Liver (tissue), 9 donors: ENCODE measurements around the gene SSRP1. TPM values are rescaled to one million over a fixed set of nuclear protein-coding genes. Genes with fewer than 3 reads are reported as not detected.

Experiments
- DNase-seq: peaks from one replicate; pipeline ENCODE4 v3.0.0-alpha.2; 2017; ENCODE audit warnings: low spot score
- H3K27ac ChIP-seq, 2 donors: one replicate each; pipeline ENCODE4 v1.7.0; 2013; ENCODE audit warnings: inconsistent platforms in 2 of 2, low read length in 2 of 2, control low read depth in 1 of 2, low read depth in 1 of 2, mild to moderate bottlenecking in 1 of 2
- H3K27me3 ChIP-seq, 4 donors: one replicate each; pipeline versions ENCODE4 v1.6.1 to v1.7.0; 2013; ENCODE audit warnings: low read length in 3 of 4, inconsistent platforms in 1 of 4, mild to moderate bottlenecking in 1 of 4, moderate library complexity in 1 of 4; ENCODE audit not compliant: control insufficient read depth in 4 of 4, insufficient read depth in 4 of 4
- H3K36me3 ChIP-seq, 4 donors: one replicate each; pipeline versions ENCODE4 v1.6.1 to v1.7.0; 2013; ENCODE audit warnings: low read length in 3 of 4, mild to moderate bottlenecking in 3 of 4, low read depth in 1 of 4, moderate library complexity in 1 of 4; ENCODE audit not compliant: control insufficient read depth in 4 of 4, insufficient read depth in 3 of 4
- H3K4me1 ChIP-seq, 4 donors: one replicate each; pipeline versions ENCODE4 v1.6.1 to v1.7.0; 2013; ENCODE audit warnings: low read length in 3 of 4, mild to moderate bottlenecking in 3 of 4, moderate library complexity in 1 of 4; ENCODE audit not compliant: control insufficient read depth in 4 of 4, insufficient read depth in 4 of 4
- H3K4me3 ChIP-seq, 3 donors: one replicate each; pipeline versions ENCODE4 v1.6.1 to v1.7.0; 2013; ENCODE audit warnings: low read length in 3 of 3, control low read depth in 1 of 3, low read depth in 1 of 3, mild to moderate bottlenecking in 1 of 3
- H3K9ac ChIP-seq, 2 donors: one replicate each; pipeline ENCODE4 v1.7.0; 2013; ENCODE audit warnings: low read length in 2 of 2, mild to moderate bottlenecking in 2 of 2, moderate library complexity in 2 of 2, control low read depth in 1 of 2, low read depth in 1 of 2
- H3K9me3 ChIP-seq, 4 donors: one replicate each; pipeline versions ENCODE4 v1.6.1 to v1.7.0; 2013; ENCODE audit warnings: low read length in 3 of 4; ENCODE audit not compliant: control insufficient read depth in 4 of 4
- ATF3 ChIP-seq: IDR thresholded peaks from 2 replicates; pipeline ENCODE4 v1.6.1; 2016; ENCODE audit warnings: antibody characterized with exemption
- CTCF ChIP-seq: fragments of 150-350 bp; IDR thresholded peaks from 2 replicates; pipeline ENCODE4 v1.5.1; 2017; ENCODE audit warnings: improper control_type of control experiment, low read depth, low read length; ENCODE audit not compliant: missing input control
- EGR1 ChIP-seq, 2 donors: IDR thresholded peaks; 2 replicates each; pipeline ENCODE4 v1.6.1; 2016 to 2018; ENCODE audit warnings: antibody characterized with exemption in 2 of 2, low read depth in 2 of 2
- FOXA1 ChIP-seq: IDR thresholded peaks from 2 replicates; pipeline ENCODE4 v1.6.1; 2016; ENCODE audit warnings: antibody characterized with exemption
- FOXA2 ChIP-seq: IDR thresholded peaks from 2 replicates; pipeline ENCODE4 v1.6.1; 2016; ENCODE audit warnings: antibody characterized with exemption
- GABPA ChIP-seq, 2 donors: IDR thresholded peaks in 1 of 2; conservative IDR thresholded peaks in 1 of 2; 2 replicates each; pipeline ENCODE4 v1.6.1; 2016; ENCODE audit warnings: antibody characterized with exemption in 2 of 2, mild to moderate bottlenecking in 1 of 2, moderate library complexity in 1 of 2
- HNF4A ChIP-seq, 2 donors: conservative IDR thresholded peaks; 2 replicates each; pipeline ENCODE4 v1.6.1; 2016; ENCODE audit warnings: antibody characterized with exemption in 2 of 2, mild to moderate bottlenecking in 2 of 2
- HNF4G ChIP-seq: IDR thresholded peaks from 2 replicates; pipeline ENCODE4 v1.6.1; 2016; ENCODE audit warnings: antibody characterized with exemption
- MAX ChIP-seq: IDR thresholded peaks from 2 replicates; pipeline ENCODE4 v1.6.1; 2016; ENCODE audit warnings: antibody characterized with exemption
- NR2F2 ChIP-seq: IDR thresholded peaks from 2 replicates; pipeline ENCODE4 v1.6.1; 2016; ENCODE audit warnings: antibody characterized with exemption
- RAD21 ChIP-seq, 2 donors: IDR thresholded peaks; 2 replicates each; pipeline ENCODE4 v1.6.1; 2016; ENCODE audit warnings: antibody characterized with exemption in 2 of 2, mild to moderate bottlenecking in 2 of 2
- REST ChIP-seq: IDR thresholded peaks from 2 replicates; pipeline ENCODE4 v1.6.1; 2016; ENCODE audit warnings: antibody characterized with exemption, mild to moderate bottlenecking
- RXRA ChIP-seq, 2 donors: IDR thresholded peaks; 2 replicates each; pipeline ENCODE4 v1.6.1; 2017 to 2018; ENCODE audit warnings: antibody characterized with exemption in 2 of 2, mild to moderate bottlenecking in 1 of 2
- SP1 ChIP-seq: IDR thresholded peaks from 2 replicates; pipeline ENCODE4 v1.6.1; 2018; ENCODE audit warnings: antibody characterized with exemption, mild to moderate bottlenecking
- TAF1 ChIP-seq: conservative IDR thresholded peaks from 2 replicates; pipeline ENCODE4 v1.6.1; 2016; ENCODE audit warnings: antibody characterized with exemption, mild to moderate bottlenecking
- ZBTB33 ChIP-seq: IDR thresholded peaks from 2 replicates; pipeline ENCODE4 v1.6.1; 2016; ENCODE audit warnings: antibody characterized with exemption
- WGBS: extraction: QIAGEN DNeasy Blood & Tissue Kit; methylation state at CpG from one replicate; pipeline ENCODE4 v1.1.7; 2013; 5-methylcytosine and 5-hydroxymethylcytosine counted together
- polyA plus RNA-seq, 2 donors: library from polyadenylated mRNA; stranded (reverse) in 1 of 2; unstranded in 1 of 2; fragments of 200-250 nt in 1 of 2; fragments of >200 nt in 1 of 2; fragmentation: Nextera tagmentation in 1 of 2; extraction: Ambion mirVana in 1 of 2; gene quantifications; one replicate each; pipeline versions ENCODE4 v1.2.1 to v1.2.3, GENCODE V29; 2013 to 2015
- total RNA-seq, 2 donors: library from RNA; depleted of rRNA; stranded (reverse); fragments of >200 nt; gene quantifications; one replicate each; pipeline ENCODE4 v1.2.3, GENCODE V29; 2014
- donor health status: healthy.
- donor health status: healthy.
- donor health status: healthy.
- donor health status: healthy.
- donor health status: healthy.

The SSRP1 gene
- total and polyA plus RNA-seq, 4 donors, result 13.9 to 45.3 (median 28.4) TPM

GRCh38 chr11:57313071-57313787, 22.5 kb downstream of the SSRP1 start:
- Histone ChIP-seq H3K27ac (no peak overlapping the region), H3K4me3 (no peak overlapping the region), H3K36me3 (peaks cover 13 to 19% (median 16%) of the 10 kb centered on the region in 4 donors), H3K9ac (no peak overlapping the region), H3K27me3 (no peaks in the 10 kb centered on the region), H3K4me1 (peaks cover 32 to 93% (median 76%) of the 10 kb centered on the region in 4 donors), H3K9me3 (no peaks in the 10 kb centered on the region)
- DNase-seq, result no peak
- 65% methylated on average over 26 of the region's 26 CpGs for WGBS
- TF ChIP-seq RXRA (IDR thresholded peaks at IDR 0.05), result peak in 1 of 2 donors; percentile 9
- no peak for TF ChIP-seq GABPA (IDR thresholded peaks at IDR 0.05 in 1 of 2, conservative IDR thresholded peaks at IDR 0.05 in 1 of 2)
- TF ChIP-seq HNF4A (conservative IDR thresholded peaks at IDR 0.05), result peak; percentile 68 to 83
- peak; percentile 36 for TF ChIP-seq HNF4G
- TF ChIP-seq EGR1 (IDR thresholded peaks at IDR 0.05; ENCODE audit: low read depth in 2 of 2), result no peak

GRCh38 chr11:57312511-57313021, 23.1 kb downstream of the SSRP1 start:
- Histone ChIP-seq H3K9ac (peak overlapping the region in 1 of 2 donors; percentile 18), H3K36me3 (peaks cover 10 to 18% (median 15%) of the 10 kb centered on the region in 4 donors), H3K27ac (peak overlapping the region; percentile 92 to 93), H3K27me3 (no peaks in the 10 kb centered on the region), H3K9me3 (no peaks in the 10 kb centered on the region), H3K4me3 (no peak overlapping the region), H3K4me1 (peaks cover 36 to 93% (median 80%) of the 10 kb centered on the region in 4 donors)
- no peak for DNase-seq
- TF ChIP-seq REST, result no peak
- TF ChIP-seq RAD21 (IDR thresholded peaks at IDR 0.05), result no peak
- no peak for TF ChIP-seq ZBTB33
- no peak for TF ChIP-seq GABPA (IDR thresholded peaks at IDR 0.05 in 1 of 2, conservative IDR thresholded peaks at IDR 0.05 in 1 of 2)
- no peak for TF ChIP-seq ATF3
- no peak for TF ChIP-seq FOXA2
- TF ChIP-seq SP1, result no peak
- TF ChIP-seq TAF1, result no peak
- TF ChIP-seq FOXA1, result no peak
- no peak for TF ChIP-seq HNF4A (conservative IDR thresholded peaks at IDR 0.05)
- no peak for TF ChIP-seq MAX
- no peak for TF ChIP-seq NR2F2
- TF ChIP-seq CTCF, result no peak
- no peak for TF ChIP-seq HNF4G
- 93% methylated on average over 10 of the region's 10 CpGs for WGBS
